AG09309 (cell line): ENCODE data around the gene MARK2.

Source experiments
- DNase-seq: peaks from one replicate; pipeline ENCODE4 v3.0.0-alpha.2; 2010; ENCODE audit warnings: low read depth
- H3K4me3 ChIP-seq: 2 replicates; pipeline ENCODE4 v1.5.1; 2011; ENCODE audit warnings: mild to moderate bottlenecking, low read depth, low read length, moderate library complexity; ENCODE audit not compliant: control insufficient read depth
- TF ChIP-seq, protein P1 (sequence below): IDR thresholded peaks from 2 replicates; pipeline ENCODE4 v1.5.1; 2011; ENCODE audit warnings: mild to moderate bottlenecking, low read depth, low read length, inconsistent platforms; ENCODE audit not compliant: insufficient read depth, control insufficient read depth; ENCODE audit errors: missing control alignments

The MARK2 gene

GRCh38 chr11:63952570-63952969, 113.7 kb downstream of the MARK2 start:
- TF ChIP-seq, protein P1, sequence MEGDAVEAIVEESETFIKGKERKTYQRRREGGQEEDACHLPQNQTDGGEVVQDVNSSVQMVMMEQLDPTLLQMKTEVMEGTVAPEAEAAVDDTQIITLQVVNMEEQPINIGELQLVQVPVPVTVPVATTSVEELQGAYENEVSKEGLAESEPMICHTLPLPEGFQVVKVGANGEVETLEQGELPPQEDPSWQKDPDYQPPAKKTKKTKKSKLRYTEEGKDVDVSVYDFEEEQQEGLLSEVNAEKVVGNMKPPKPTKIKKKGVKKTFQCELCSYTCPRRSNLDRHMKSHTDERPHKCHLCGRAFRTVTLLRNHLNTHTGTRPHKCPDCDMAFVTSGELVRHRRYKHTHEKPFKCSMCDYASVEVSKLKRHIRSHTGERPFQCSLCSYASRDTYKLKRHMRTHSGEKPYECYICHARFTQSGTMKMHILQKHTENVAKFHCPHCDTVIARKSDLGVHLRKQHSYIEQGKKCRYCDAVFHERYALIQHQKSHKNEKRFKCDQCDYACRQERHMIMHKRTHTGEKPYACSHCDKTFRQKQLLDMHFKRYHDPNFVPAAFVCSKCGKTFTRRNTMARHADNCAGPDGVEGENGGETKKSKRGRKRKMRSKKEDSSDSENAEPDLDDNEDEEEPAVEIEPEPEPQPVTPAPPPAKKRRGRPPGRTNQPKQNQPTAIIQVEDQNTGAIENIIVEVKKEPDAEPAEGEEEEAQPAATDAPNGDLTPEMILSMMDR: no peak
- H3K4me3 ChIP-seq: no peak overlapping the region

GRCh38 chr11:63958008-63958407, 119.1 kb downstream of the MARK2 start:
- TF ChIP-seq, protein P1: no peak
- no peak overlapping the region for H3K4me3 ChIP-seq
- DNase-seq: no peak

More at GRCh38 chr11:63952570-63952969, 113.7 kb downstream of the MARK2 start:
- DNase-seq: no peak
